NOMO-1 (cell line): ENCODE data around the gene ANKAR.
"Not testable (repeated sequence)": the region's sequence is repeated elsewhere in the genome, so short reads cannot be mapped to it uniquely, and the experiment has no call there.

Experiments used
- DNase-seq, 2 experiments: peaks; one replicate each; lab custom pipeline; 2025; ENCODE audit not compliant: unreplicated experiment in 2 of 2; lab: John Stamatoyannopoulos, UW

ANKAR gene

DNA sequence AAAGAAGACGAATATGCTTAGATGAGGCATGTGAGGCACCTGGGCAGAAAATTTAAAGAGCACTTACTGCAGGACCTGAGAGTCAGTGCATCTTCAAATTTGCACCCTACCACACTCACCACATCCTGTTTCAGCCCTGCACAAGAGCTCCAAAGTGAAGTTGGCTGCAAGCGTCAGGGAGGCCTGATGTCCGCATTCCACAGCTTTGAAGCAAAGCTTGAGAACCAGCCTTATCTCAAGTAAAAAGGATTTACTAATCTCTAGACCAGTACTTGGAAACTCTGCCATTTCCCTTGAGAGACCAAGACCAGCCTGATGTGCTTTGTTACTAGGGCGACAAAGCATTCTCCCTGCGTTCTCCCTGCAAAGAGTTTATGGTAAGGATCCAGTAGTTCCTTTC, 16.6 kb upstream of the ANKAR start:
- peak; percentile 8 to 44 for DNase-seq

DNA sequence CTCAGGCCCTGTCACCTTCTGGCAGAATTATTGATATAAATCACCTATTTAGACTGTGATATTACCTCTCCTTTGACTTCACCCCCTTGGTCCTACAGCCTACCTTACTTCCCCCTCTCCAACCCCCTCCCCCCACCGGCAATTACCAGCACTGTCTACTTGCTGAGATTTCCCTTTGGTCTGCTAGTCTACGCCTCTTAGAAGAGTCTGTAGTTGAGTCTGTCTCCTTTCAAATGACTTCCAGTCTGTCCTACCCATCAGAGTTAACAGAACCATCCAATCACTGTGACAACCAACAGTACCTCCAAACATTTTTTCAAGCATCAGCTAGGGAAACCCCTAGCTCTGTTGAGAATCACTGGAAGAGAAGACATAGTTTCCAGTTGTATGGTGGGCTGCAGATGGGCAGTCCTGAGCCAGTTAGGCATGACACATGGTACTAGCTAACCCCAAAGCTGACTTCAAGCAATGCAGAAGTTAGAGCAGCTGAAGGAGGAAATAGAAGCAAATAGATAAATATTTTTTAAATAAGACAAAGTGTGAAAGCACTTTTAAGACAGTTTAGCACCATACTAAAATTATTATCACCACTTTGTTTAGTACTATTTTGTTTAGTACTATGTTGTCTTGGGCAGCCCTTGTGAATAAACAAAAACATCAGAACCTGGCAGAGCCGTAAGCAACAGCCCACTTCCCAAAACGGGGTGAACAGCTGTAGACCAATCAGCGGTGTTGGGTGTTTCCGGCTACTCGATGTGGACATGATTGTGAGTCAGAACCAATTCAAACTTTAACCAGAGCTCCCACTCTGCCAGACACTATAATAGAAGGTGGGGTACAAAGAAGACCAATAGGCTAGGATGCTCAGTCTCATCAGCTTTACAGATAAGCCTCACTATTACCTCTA, 15.9 kb upstream of the ANKAR start:
- peak; percentile 24 to 67 for DNase-seq

DNA sequence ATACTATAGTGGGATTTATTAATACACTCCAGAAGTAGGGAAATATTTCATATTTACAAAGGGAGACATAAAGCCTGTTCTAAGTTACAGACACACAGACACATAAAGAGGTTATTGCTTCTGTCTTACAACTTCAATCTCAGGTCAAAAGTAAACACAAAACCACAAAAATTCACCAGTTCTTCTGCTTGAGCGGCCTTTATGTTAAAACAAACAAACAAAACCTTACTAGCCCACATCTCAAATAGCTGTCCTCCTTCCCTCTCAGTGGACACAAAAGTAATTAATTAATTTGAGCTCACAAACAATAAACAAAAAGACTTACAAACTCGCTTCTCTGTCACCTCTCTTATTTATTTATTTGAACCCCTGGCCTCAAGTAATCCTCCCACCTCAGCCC, 14.7 kb upstream of the ANKAR start:
- no peak for DNase-seq

DNA sequence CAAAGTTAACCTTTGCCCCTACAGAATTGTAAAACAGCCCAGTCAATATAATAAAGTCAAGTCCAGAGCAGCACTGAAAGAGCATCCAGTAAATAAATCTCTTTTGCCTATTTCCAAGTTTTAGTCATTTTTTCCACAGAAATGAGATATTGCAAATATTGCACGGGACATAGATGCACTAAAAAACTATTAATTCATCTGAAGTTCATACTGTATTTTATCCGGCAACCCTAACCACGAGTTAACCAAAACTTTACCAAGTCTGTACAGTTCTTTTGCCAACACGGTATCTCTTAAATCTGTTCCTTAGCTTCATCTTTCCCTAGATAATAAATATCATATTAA, 13.7 kb upstream of the ANKAR start:
- no peak for DNase-seq

DNA sequence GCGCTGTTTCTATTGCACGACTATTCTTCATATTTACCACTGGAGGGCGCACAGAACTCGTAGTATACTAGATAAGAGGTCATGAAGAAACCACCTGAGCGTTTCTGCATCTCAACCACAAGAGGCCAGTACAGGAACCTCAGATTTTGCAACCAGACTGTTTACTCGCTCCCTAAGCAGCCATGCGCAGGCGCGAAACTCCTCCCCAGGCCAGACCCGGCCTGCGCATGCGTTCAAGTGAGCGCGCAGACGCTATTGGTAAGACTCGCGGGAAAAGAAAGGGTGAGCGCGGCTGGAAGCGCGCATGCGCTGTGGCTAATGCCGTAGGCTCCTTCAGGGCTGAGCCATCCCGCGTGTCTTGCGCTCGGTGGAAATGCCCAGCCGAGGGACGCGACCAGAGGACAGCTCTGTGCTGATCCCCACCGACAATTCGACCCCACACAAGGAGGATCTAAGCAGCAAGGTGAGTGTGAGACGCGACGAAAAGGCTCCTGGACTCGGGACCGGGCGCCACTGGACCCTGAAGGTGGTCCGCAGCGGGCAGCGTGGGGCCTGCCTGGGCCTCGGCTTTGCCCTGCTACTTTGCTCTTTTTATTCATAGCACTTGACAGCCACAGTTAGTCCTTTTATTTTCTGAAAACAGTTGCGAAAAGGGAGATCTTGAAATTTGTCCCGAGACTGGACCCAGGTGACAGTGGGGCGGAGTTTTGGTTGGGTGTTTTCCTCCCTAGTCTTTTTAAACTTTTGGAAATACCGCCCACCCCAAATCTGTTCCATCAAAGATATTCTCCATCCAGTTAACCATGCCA, 13.1 kb upstream of the ANKAR start, which contains the start of gene ASNSD1:
Gene ASNSD1, plus strand, starts transcription at position 312 of the 809 bp plus-strand sequence. CDS start 4,674 bp downstream, outside the sequence.
- peak; percentile 98 to 100 for DNase-seq

DNA sequence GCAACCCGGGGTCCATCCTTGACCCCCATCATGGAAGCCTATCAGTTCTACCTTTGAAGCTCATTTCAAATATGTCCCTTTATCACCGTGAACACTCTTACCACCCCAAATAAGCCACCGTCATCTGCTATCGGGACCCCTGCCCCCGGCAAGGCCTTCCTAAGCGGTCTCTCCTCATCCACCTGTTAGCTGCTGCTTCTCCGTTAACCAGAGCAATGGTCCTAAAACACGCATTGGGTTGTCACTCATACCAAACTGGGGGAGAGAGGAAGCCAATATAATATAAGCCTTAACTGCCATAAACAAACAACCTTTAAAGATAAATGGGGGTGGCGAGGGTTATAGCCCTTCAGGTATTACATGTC, 12.5 kb upstream of the ANKAR start:
- DNase-seq, result no peak

DNA sequence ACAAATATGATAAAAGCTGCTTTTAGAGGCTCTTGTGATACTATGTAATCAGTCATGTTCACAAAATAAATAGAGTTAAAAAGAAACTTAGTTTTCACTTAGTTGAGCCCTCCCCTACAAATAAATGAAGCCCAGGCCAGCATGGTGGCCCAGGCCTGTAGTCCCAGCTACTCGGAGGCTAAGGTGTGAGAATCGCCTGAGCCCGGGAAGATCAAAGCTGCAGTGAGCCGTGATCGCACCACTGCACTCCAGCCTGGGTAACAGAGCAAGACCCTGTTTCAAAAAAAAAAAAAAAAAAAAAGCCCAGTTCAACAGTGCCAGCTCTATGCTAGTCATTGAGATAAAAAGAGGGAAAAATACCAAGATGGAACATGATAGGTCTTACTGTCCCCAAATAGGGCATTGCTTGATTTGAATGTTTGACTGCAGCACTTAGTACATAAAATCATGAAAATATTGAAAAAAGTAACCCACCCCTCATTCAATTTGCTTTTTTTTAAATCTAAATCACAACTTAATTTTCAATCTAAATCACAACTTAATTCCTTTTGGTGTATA, 11.7 kb upstream of the ANKAR start:
- no peak for DNase-seq

DNA sequence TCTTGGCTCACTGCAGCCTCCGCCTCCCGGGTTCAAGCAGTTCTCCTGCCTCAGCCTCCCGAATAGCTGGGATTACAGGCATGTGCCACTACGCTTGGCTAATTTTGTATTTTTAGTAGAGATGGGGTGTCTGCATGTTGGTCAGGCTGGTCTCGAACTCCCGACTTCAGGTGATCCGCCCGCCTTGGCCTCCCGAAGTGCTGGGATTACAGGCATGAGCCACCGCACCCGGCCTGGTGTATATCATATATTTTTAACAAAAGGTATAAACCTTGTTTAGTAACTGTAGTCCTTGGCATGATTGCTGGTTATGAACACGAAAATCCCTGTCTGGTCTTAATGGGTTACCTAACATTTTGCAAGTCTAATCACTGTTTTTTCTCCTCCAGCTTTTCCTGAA, 11.2 kb upstream of the ANKAR start:
- DNase-seq, result not testable (repeated sequence)

DNA sequence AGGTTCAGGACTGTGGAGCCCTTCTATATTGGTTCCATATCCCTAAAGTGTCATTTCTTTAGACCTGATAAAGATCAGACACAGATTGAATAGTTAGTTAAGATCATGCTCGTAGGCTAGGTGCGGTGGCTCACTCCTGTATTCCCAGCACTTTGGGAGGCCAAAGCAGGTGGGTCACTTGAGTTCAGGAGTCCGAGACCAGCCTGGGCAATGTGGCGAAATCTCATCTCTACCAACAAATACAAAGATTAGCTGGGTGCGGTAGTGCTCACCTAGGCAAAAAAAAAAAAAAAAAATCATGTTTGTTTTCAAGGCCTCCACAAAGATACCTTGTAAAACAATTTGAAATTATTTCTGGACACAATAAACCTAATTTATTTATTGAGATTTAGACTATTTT, 4.6 kb upstream of the ANKAR start:
- no peak for DNase-seq

DNA sequence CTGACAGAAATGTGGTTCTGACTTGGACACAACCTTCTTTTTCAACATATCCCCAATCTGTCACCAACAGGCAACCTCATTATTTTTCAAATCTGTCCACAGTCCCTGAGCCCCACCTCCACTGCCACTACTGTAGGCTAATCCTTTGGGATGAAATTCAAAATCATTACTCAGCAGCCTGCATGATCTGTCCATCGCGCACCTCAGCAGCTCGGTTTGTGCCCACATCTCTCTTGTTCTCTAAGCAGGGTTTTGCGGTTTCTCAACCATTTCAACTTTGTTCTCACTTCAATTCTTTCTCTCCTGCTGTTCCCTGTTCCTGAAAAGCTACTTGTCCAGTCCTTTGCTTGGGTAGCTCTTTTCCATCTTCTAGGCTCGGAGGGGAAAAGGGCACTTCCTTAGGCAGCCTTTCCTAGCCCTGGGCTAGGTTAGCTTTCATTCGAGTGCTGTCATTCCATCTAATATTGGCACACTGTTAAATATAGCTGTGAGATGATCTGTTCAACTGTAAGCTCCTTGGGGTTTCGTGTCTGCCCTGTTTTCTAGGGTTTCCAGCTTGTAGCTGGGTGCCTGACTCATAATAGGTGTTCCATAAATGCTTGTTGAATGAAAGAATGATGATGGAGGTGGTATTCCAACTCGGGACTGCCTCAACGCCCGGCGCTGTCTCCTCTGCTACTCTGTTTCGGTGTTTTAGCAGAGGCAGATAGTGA, 653 bp upstream of the ANKAR start:
- no peak for DNase-seq

DNA sequence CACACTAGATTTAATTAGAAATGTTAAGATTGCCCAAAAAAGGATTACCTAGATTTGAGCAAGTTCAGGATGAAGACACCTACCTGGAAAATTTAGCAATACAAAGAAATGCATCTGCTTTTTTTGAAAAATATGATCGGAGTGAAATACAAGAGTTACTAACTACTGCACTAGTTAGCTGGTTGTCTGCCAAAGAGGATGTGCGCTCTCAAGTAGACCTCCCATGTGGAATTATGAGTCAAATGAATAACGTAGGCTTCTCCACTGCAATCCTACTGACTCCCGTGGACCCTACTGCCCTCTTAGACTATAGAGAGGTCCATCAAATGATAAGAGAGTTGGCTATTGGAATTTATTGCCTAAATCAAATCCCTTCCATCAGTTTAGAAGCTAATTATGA, 2.0 kb downstream of the ANKAR start:
- no peak for DNase-seq

DNA sequence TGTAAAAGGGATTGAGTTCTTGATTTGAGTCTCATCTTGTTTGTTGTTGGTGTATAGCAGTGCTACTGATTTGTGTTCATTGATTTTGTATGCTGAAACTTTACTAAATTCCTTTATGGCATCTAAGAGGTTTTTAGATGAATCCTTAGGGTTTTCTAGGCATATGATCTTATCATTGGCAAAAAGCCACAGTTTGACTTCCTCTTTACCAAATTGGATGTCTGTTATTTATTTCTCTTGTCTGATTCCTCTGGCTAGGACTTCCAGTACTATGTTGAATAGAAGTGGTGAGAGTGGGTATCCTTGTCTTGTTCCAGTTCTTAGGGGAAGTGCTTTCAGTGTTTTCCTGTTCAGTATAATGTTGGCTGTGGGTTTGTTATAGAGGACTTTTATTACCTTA, 4.8 kb downstream of the ANKAR start:
- DNase-seq, result no peak

DNA sequence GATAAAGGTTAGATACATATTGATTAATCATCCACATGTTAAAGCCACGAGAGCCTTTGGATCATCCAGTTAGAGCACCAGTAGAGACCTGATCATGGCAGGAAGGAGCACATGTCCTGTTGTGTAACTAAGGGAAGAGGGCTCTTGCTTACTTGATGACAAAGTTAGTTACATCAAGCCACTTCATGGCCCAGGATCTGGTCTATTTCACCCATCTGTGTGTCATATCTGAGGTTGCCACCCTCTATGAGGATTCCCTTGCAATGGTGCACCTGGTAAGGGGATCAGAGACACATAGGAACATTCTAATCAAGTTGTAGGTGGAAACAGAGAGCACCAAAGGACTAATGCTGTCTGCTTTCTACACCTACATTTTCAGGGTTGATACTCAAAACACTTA, 6.7 kb downstream of the ANKAR start:
- no peak for DNase-seq

DNA sequence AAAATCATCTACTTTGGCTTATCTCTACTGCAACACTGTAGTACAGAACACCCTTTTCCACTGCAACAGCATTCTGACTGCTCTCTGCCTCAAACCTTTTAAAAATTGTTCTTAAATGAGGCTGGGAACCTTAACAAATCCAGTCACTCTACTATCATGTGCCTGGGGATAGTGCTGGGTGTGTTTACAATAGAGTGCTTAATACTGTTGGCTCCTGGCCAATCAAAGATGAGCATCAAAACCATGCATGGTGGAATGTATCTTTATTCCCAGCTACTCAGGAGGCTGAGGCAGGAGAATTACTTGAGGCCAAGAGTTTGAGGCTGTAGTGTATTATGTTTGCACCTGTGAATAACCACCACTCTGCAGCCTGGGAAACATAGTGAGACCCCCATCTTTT, 7.4 kb downstream of the ANKAR start:
- no peak for DNase-seq

DNA sequence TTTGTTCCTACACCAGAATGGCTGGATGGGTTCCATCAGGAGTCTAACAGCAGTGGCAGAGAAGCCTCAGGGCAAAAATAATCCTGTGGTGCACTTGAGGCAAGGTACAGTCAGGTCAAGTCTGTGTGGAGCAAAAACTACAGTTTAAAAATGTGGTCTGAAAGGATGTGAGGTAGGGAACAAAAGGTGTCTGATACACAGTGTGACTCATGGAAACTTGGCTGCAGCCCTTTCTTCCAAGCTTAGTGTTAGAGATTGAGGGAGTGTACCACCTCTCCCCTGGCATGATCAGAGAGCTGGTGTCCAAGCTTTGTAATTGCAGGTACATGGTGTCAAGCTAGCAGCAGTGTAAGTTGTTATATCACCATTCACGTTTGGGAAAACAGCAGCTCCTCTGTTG, 8.9 kb downstream of the ANKAR start:
- DNase-seq, result no peak

DNA sequence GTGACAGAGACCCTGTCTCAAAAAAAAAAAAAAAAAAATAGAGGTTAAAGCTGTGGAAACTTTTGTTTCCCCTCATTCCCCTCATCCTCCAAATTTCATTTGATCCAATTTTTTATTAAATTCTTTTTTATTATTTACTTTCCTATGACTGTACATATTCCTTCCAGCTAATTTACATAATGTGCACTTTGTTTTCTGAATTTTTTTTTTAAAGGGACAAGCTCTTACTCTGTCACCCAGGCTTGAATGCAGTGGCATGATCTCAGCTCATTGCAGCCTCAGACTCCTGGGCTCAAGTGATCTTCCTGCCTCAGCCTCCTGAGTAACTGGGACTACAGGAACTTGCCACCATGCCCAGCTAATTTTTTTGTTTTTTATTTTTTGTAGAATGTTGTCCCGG, 10.3 kb downstream of the ANKAR start:
- no peak for DNase-seq

DNA sequence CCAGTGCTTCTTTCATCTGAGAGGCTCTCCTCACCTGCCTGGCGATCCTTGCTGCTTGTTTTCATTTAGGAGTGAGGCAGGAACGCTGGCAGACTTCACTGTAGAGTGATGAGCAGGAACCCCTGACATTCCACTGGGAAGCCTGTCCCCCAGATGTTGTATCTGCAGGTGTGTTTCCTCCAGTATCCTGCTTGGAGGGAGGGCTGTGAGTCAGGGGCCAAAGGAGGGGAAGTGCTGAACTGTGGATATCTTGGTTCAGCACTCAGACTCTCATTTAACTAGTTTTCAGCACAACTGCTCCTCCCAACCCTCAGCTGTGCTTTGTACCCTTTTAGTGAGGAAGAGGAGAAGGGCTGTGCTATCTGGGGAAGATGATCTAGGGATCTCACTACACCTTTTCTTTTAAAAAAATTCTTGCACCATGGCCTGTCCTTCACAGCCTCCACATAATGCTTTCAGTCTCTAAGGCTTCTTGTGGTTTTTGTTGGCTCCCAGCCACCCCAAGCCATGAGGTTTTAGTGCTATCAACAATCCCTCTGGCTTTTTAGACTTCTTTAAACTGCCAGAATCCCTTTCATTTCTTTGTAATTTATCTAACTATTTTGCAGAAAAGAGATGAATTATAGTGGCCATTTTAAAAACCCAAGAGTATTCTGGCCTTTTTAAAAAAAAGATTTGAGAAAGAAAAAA, 11.2 kb downstream of the ANKAR start:
- no peak for DNase-seq

DNA sequence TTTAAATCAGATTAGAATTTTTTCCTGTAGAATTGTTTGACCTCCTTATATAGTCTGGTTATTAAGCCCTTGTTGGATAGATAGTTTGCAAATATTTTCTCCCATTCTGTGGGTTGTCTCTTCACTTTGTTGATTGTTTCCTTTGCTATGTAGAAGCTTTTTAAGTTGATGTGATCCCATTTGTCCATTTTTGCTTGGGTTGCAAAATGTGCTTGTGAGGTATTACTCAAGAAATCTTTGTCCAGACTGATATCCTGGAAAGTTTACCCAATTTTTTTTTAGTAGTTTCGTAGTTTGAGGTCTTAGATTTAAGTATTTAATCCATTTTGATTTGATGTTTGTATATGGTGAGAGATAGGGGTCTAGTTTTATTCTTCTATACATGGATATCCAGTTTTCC, 13.3 kb downstream of the ANKAR start:
- DNase-seq, result not testable (repeated sequence)

DNA sequence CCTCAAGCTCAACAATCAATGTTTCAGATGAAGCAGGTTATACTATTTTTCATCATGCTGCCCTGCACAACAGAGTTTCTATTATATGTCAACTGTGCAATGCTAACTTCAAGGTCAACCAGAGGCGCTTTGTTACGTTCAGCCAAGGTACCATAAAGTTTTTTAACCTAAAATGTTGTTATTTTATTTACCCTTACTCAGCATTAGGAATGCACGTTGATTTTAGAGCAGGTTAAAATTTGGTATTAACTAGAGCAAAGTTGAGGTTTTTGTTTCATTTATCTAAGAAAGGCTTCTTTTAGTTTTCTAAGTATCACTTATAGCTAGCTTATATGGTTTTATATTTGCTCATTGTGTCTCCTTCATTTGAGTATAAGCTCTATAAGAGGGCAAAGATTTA, 21.8 kb downstream of the ANKAR start:
- DNase-seq, result no peak
